Measurements from ENCODE around the gene DEFB114.
"Not testable (repeated sequence)": the region's sequence is repeated elsewhere in the genome, so short reads cannot be mapped to it uniquely, and the experiment has no call there.

GRCh38 chr6:49944068-49944467 lies 19.9 kb downstream of the DEFB114 start:
- TF ChIP-seq, protein P1, sequence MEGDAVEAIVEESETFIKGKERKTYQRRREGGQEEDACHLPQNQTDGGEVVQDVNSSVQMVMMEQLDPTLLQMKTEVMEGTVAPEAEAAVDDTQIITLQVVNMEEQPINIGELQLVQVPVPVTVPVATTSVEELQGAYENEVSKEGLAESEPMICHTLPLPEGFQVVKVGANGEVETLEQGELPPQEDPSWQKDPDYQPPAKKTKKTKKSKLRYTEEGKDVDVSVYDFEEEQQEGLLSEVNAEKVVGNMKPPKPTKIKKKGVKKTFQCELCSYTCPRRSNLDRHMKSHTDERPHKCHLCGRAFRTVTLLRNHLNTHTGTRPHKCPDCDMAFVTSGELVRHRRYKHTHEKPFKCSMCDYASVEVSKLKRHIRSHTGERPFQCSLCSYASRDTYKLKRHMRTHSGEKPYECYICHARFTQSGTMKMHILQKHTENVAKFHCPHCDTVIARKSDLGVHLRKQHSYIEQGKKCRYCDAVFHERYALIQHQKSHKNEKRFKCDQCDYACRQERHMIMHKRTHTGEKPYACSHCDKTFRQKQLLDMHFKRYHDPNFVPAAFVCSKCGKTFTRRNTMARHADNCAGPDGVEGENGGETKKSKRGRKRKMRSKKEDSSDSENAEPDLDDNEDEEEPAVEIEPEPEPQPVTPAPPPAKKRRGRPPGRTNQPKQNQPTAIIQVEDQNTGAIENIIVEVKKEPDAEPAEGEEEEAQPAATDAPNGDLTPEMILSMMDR (IDR thresholded peaks at IDR 0.05): not testable (repeated sequence)
- TF ChIP-seq ZFX (IDR thresholded peaks at IDR 0.05; ENCODE audit: borderline replicate concordance): not testable (repeated sequence)
